GM06990 (cell line): Measurements from ENCODE around the gene DENND6B.

ENCODE experiments used
- DNase-seq: peaks from one replicate; pipeline ENCODE4 v3.0.0-alpha.2; 2011; ENCODE audit not compliant: insufficient read length; ENCODE audit errors: extremely low read depth
- H3K27me3 ChIP-seq: replicated peaks from 2 replicates; pipeline ENCODE4 v1.6.0; 2011; ENCODE audit warnings: low read length; ENCODE audit not compliant: control insufficient read depth, insufficient read depth
- H3K36me3 ChIP-seq: 2 replicates; pipeline ENCODE4 v1.5.1; 2011; ENCODE audit warnings: low read length; ENCODE audit not compliant: control insufficient read depth, insufficient read depth
- H3K4me3 ChIP-seq: replicated peaks from 2 replicates; pipeline ENCODE4 v1.5.1; 2011; ENCODE audit warnings: low read depth, mild to moderate bottlenecking, control low read depth, low read length
- CTCF ChIP-seq: IDR thresholded peaks from 2 replicates; pipeline ENCODE4 v1.5.1; 2011; ENCODE audit warnings: low read length, control low read depth, mild to moderate bottlenecking, inconsistent platforms; ENCODE audit not compliant: insufficient read depth, poor library complexity, severe bottlenecking

DENND6B gene

GRCh38 chr22:50363166-50363802, 36.5 kb upstream of the DENND6B start:
- no peak for TF ChIP-seq CTCF
- Histone ChIP-seq H3K36me3 (peaks cover 7% of the 10 kb centered on the region), H3K27me3 (no peaks in the 10 kb centered on the region), H3K4me3 (no peak overlapping the region)
- DNase-seq, result no peak

GRCh38 chr22:50361688-50362087, 34.9 kb upstream of the DENND6B start:
- H3K4me3 ChIP-seq, result no peak overlapping the region
- H3K27me3 ChIP-seq, result no peaks in the 10 kb centered on the region
- TF ChIP-seq CTCF, result no peak

GRCh38 chr22:50361222-50361621, 34.4 kb upstream of the DENND6B start:
- peaks cover 7% of the 10 kb centered on the region for H3K36me3 ChIP-seq
- H3K27me3 ChIP-seq, result no peaks in the 10 kb centered on the region
- DNase-seq, result no peak
- no peak overlapping the region for H3K4me3 ChIP-seq
- TF ChIP-seq CTCF, result no peak

More at GRCh38 chr22:50361688-50362087, 34.9 kb upstream of the DENND6B start:
- H3K36me3 ChIP-seq, result peaks cover 7% of the 10 kb centered on the region
- no peak for DNase-seq

GRCh38 chr22:50360578-50360977, 33.8 kb upstream of the DENND6B start:
- no peak for DNase-seq
- H3K36me3 ChIP-seq, result peaks cover 7% of the 10 kb centered on the region
- no peaks in the 10 kb centered on the region for H3K27me3 ChIP-seq
- H3K4me3 ChIP-seq, result no peak overlapping the region
- TF ChIP-seq CTCF, result no peak

- TF ChIP-seq CTCF, result no peak
- no peak for DNase-seq
- Histone ChIP-seq H3K36me3 (peaks cover 10% of the 10 kb centered on the region), H3K4me3 (no peak overlapping the region), H3K27me3 (no peaks in the 10 kb centered on the region)
Measured at GRCh38 chr22:50357756-50358155, 30.9 kb upstream of the DENND6B start.

- DNase-seq, result no peak
- Histone ChIP-seq H3K27me3 (no peaks in the 10 kb centered on the region), H3K36me3 (peaks cover 8% of the 10 kb centered on the region), H3K4me3 (no peak overlapping the region)
- no peak for TF ChIP-seq CTCF
Measured at GRCh38 chr22:50357222-50357621, 30.4 kb upstream of the DENND6B start.
